Cardiac muscle cell (in vitro differentiated cells and primary cell): ENCODE data around the gene SHROOM3. TPM values are rescaled to one million over a fixed set of nuclear protein-coding genes. Genes with fewer than 3 reads are reported as not detected.

Source experiments
- DNase-seq, 2 donors: peaks; one replicate each; pipeline versions ENCODE4 v3.0.0 to v3.0.0-alpha.2; 2010 to 2017; ENCODE audit warnings: low read depth in 1 of 2, low spot score in 1 of 2
- H3K27ac ChIP-seq: fragments of 200-600 bp; sonication (generic); 2 replicates; pipeline ENCODE4 v1.5.1; 2016
- H3K27me3 ChIP-seq: fragments of 200-600 bp; sonication (generic); 2 replicates; pipeline ENCODE4 v1.6.0; 2016; ENCODE audit warnings: control low read depth
- H3K36me3 ChIP-seq: fragments of 200-600 bp; sonication (generic); 2 replicates; pipeline ENCODE4 v1.5.1; 2016; ENCODE audit warnings: control low read depth
- H3K4me1 ChIP-seq: fragments of 200-600 bp; sonication (generic); 2 replicates; pipeline ENCODE4 v1.8.1; 2017; ENCODE audit warnings: low read depth, mild to moderate bottlenecking, mixed run types
- H3K4me3 ChIP-seq: fragments of 200-600 bp; sonication (generic); 2 replicates; pipeline ENCODE4 v1.5.1; 2016; ENCODE audit warnings: mild to moderate bottlenecking
- H3K9me3 ChIP-seq: fragments of 200-600 bp; sonication (generic); 2 replicates; pipeline ENCODE4 v1.5.1; 2017; ENCODE audit warnings: low read depth, mild to moderate bottlenecking, control low read depth
- polyA plus RNA-seq: library from polyadenylated mRNA; unstranded; fragments of >200 nt; fragmentation: Nextera tagmentation; extraction: Ambion mirVana; gene quantifications from 2 replicates; pipeline ENCODE4 v1.2.1, GENCODE V29; 2016
- total RNA-seq: library from RNA; depleted of rRNA; stranded (reverse); fragments of >200 nt; gene quantifications from 2 replicates; pipeline ENCODE4 v1.2.3, GENCODE V29; 2016
- TF ChIP-seq, protein P1 (sequence below): IDR thresholded peaks from 2 replicates; pipeline ENCODE4 v1.5.1; 2012; ENCODE audit warnings: low read depth, mild to moderate bottlenecking, low read length

The SHROOM3 gene
- total and polyA plus RNA-seq, 2 experiments from 2014 or later, result 13.7 to 47.7 TPM

DNA sequence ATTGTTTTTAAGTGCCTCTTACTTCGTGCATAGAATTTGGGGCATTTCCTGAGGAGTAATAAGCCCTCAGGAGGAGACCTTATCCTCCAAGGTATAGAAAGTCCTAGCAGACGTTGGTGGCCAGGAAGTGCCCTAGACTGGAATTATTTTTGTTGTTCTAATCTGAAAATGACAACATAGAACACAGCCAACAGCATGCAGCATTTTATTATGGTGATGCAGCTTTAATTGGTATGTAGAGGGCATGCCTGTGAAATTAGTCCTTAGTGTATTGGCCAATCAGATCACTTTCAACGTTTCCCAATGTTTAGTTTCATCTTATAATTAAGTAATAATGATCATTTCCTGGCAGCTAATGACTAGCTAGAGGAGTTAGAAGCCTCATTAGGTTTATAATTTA is 199.2 kb downstream of the SHROOM3 start:
- peaks cover 25% of the 10 kb centered on the region for H3K27me3 ChIP-seq
- H3K27ac ChIP-seq, result no peak overlapping the region
- H3K4me3 ChIP-seq, result no peak overlapping the region
- no peaks in the 10 kb centered on the region for H3K4me1 ChIP-seq
- DNase-seq, result peak in 1 of 2 donors; percentile 58
- no peaks in the 10 kb centered on the region for H3K9me3 ChIP-seq
- TF ChIP-seq, protein P1, sequence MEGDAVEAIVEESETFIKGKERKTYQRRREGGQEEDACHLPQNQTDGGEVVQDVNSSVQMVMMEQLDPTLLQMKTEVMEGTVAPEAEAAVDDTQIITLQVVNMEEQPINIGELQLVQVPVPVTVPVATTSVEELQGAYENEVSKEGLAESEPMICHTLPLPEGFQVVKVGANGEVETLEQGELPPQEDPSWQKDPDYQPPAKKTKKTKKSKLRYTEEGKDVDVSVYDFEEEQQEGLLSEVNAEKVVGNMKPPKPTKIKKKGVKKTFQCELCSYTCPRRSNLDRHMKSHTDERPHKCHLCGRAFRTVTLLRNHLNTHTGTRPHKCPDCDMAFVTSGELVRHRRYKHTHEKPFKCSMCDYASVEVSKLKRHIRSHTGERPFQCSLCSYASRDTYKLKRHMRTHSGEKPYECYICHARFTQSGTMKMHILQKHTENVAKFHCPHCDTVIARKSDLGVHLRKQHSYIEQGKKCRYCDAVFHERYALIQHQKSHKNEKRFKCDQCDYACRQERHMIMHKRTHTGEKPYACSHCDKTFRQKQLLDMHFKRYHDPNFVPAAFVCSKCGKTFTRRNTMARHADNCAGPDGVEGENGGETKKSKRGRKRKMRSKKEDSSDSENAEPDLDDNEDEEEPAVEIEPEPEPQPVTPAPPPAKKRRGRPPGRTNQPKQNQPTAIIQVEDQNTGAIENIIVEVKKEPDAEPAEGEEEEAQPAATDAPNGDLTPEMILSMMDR, result no peak
- no peaks in the 10 kb centered on the region for H3K36me3 ChIP-seq

DNA sequence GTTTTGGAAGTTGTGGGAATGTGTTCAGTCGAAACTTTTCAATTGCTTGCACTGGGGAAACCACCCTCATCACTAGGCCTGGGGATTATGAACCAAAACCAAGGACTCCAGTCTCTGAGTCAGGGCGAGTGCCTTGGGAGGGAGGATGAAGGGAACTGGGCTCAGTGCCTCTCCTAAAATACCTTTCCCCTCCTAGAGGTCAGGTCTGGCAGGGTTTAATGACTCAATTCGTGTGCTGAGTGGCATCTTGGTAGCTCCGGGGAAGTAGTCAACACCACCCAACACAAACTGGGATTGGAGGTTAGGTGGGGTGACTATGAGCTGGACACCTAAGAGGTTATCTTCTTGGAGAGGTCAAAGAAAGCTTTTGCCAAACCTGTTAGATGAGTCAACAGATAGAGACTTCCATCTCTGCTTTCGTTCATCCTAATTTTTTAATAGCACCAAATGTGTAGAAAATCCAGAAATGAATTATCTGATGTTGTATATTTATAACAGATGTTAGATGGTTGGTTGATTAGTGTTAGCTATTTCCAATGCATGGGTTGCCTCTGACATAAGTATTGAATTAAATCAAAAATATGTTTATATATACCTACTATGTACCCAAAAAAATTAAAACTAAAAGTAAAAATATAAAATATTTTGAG is 202.8 kb downstream of the SHROOM3 start:
- no peak overlapping the region for H3K4me3 ChIP-seq
- no peaks in the 10 kb centered on the region for H3K9me3 ChIP-seq
- H3K27me3 ChIP-seq, result peaks cover 29% of the 10 kb centered on the region
- DNase-seq, result no peak
- H3K4me1 ChIP-seq, result no peaks in the 10 kb centered on the region
- no peak overlapping the region for H3K27ac ChIP-seq
- H3K36me3 ChIP-seq, result no peaks in the 10 kb centered on the region
- TF ChIP-seq, protein P1, result no peak

DNA sequence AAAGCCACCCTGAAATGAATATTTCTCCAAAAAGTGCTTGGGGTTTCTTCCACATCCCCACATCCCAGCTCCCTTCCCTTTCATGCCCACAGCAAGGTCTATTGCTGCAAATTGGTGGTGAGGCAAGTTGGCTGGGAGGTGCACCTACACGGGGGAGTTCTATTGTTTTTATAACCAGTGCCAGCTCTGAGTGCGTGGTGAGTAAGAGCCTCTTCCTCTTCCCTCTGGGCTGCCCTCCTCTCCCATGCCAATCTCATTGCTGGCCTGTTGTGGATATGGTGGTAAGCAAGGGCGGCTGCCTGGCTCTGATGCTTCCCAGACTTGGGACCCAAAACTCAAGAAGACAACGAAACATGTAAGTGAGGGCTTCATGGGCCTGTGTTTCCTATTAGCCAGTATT is 204.3 kb downstream of the SHROOM3 start:
- no peaks in the 10 kb centered on the region for H3K4me1 ChIP-seq
- no peak overlapping the region for H3K27ac ChIP-seq
- H3K36me3 ChIP-seq, result no peaks in the 10 kb centered on the region
- TF ChIP-seq, protein P1, result no peak
- no peaks in the 10 kb centered on the region for H3K9me3 ChIP-seq
- no peak for DNase-seq
- peaks cover 24% of the 10 kb centered on the region for H3K27me3 ChIP-seq
- no peak overlapping the region for H3K4me3 ChIP-seq

DNA sequence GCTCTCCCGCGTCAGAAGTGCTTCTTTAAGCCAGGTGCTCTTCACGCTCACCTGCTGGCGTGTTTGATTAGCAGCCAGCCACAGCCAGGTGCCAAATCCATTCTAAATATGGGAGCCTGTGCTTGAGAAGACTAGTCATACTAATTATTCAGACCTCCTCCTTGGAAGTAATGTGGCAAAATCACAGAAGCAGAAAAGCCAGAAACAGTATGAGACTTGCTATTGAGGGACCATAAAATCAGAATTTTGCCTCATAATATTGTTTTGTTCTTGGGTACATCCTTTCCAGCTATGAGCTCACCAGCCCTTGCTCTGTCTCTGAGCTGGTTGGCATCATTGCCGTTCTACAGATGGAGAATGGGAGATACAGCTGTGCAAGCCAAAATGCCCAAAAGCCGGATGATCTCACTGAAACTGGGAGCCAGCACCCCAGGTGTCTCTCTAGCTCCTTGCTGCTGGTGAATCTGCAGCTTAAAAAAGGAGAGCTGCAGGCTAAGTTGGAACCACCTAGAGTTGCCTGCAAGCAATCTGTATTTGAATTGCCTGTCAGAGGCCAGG is 205.4 kb downstream of the SHROOM3 start:
- Histone ChIP-seq H3K4me3 (no peak overlapping the region), H3K27ac (no peak overlapping the region), H3K36me3 (no peaks in the 10 kb centered on the region), H3K9me3 (no peaks in the 10 kb centered on the region), H3K27me3 (peaks cover 24% of the 10 kb centered on the region), H3K4me1 (no peaks in the 10 kb centered on the region)
- no peak for DNase-seq
- TF ChIP-seq, protein P1, result no peak

DNA sequence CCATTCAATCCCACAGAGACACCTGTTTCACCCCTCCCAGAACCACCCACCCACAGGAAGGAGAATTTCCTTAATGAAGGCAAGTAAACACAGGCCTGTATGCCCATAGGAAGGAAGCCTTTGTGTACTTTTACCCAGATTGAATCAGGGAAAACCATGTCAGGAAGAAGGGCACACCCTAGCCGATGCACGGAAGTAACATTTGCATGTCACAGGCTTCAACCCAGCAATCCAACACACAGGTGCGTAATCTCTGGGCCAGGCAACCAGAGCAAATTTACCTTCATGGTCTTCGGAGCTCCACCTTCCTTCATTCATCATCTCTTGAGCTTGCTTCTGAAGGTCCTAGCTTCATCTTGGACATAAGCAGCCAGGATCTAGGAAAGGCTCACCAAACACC is 206.3 kb downstream of the SHROOM3 start:
- Histone ChIP-seq H3K4me1 (peaks cover 2% of the 10 kb centered on the region), H3K36me3 (no peaks in the 10 kb centered on the region), H3K9me3 (no peaks in the 10 kb centered on the region), H3K27me3 (peaks cover 20% of the 10 kb centered on the region), H3K4me3 (no peak overlapping the region), H3K27ac (no peak overlapping the region)
- TF ChIP-seq, protein P1, result no peak
- no peak for DNase-seq
